GM20000 (cell line): Measurements from ENCODE around the gene SLC9C2.
"Not testable (repeated sequence)": the region's sequence is repeated elsewhere in the genome, so short reads cannot be mapped to it uniquely, and the experiment has no call there.

ENCODE experiments used
- DNase-seq: peaks from one replicate; pipeline ENCODE4 v3.0.0; 2012; ENCODE audit warnings: low spot score
- TF ChIP-seq, protein P1 (sequence below): IDR thresholded peaks from 2 replicates; pipeline ENCODE4 v1.5.1; 2012; ENCODE audit warnings: mild to moderate bottlenecking, control low read depth; ENCODE audit errors: extremely low read depth, missing control alignments

The SLC9C2 gene

DNA sequence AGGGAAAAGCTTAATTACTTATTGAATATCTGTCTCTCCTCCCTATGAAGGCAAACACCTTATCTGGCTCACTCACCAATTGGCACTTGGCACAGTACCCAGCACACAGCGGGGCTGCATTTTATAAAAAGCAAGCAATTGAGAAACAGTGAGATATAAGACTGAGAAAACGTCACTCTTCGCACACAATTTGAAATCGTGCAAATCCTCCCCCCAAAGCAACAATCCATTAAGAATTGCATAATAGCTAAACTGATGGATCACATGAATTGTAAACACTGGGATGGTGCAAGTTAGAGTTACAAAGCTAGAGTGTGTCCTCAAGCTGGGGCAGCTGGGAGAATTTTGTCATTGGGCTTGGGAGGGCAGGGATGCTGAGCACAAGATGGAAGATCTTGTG, 98.6 kb downstream of the SLC9C2 start:
- TF ChIP-seq, protein P1, sequence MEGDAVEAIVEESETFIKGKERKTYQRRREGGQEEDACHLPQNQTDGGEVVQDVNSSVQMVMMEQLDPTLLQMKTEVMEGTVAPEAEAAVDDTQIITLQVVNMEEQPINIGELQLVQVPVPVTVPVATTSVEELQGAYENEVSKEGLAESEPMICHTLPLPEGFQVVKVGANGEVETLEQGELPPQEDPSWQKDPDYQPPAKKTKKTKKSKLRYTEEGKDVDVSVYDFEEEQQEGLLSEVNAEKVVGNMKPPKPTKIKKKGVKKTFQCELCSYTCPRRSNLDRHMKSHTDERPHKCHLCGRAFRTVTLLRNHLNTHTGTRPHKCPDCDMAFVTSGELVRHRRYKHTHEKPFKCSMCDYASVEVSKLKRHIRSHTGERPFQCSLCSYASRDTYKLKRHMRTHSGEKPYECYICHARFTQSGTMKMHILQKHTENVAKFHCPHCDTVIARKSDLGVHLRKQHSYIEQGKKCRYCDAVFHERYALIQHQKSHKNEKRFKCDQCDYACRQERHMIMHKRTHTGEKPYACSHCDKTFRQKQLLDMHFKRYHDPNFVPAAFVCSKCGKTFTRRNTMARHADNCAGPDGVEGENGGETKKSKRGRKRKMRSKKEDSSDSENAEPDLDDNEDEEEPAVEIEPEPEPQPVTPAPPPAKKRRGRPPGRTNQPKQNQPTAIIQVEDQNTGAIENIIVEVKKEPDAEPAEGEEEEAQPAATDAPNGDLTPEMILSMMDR = no peak
- DNase-seq = no peak

DNA sequence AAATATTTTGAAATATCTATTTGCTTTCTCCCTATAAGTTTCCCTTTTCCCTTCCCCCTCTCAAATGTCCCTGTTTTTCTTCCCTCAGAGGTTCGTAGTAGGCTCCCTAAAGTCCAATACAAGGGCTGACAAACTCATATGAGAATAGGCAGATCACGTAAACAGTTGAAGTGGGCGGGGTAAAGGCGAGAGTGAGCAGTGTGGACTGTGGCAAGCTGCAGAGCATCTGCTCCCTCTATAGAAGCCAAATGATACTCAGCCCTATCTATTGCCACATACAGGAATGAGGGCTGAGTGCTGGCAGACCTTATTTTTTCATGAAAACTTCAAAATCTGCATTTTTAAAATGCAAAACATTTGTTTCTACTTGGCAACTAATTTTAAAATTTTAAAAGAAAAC, 99.5 kb downstream of the SLC9C2 start:
- TF ChIP-seq, protein P1 = no peak
- DNase-seq = no peak

DNA sequence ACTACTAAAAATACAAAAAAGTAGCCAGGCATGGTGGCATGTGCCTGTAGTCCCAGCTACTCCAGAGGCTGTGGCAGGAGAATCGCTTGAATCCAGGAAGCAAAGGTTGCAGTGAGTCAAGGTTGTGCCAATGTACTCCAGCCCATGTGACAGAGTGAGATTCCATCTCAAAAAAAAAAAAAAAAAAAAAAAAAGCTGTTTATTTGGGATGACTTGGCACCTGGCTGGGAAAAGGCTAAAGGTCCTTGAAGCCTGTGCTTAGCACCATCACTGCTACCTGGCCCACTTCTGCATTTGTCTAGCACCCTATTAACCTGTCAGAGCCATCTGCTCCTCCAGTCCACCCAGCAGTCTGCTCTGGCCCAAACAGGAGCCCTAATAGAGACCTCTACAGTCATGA, 100.8 kb downstream of the SLC9C2 start:
- TF ChIP-seq, protein P1 = no peak
- no peak for DNase-seq

DNA sequence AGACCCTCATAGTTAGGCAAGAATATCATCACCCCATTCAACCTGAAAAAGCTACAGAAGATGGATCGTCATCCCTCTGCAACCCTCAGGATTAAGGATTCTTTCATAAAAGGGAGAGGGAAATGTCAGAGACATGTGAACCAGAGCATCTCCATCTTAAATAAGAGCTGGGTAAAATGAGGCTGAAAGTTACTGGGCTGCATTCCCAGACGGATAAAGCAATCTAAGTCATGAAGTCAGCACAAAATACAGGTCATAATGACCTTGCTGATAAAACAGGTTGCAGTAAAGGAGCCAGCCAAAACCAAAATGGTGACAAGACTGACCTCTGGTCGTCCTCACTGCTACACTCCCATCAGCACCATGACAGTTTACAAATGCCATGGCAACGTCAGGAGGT, 103.1 kb downstream of the SLC9C2 start:
- TF ChIP-seq, protein P1 = no peak

DNA sequence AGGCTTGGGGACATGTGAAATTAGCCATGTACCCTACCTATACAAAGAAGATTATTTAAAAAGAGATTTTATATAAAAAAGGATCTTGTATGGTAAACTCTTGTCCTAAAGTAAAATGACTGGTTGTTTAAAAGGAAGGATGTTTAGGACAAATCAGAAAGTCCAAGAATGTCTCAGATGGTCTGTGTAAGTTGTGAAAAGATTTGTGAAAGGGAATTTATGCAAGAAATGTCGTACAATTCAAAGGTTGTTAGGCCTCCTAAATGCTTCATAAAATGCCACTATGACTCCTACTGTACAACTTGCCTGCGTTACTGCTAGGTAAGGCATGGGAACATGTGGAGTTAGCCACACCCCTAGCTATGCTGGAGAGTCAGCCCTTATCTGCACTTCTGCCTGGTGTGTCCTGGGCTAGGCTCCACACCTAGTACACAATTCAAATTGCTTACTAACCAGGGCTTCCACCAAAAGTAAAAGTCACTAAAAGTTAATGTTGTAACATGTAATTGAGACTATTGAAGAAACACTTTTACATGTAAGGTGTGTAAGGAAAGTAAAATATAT, 106.0 kb downstream of the SLC9C2 start:
- DNase-seq = no peak
- TF ChIP-seq, protein P1 = no peak

More for the DNA sequence above, 103.1 kb downstream of the SLC9C2 start:
- no peak for DNase-seq

DNA sequence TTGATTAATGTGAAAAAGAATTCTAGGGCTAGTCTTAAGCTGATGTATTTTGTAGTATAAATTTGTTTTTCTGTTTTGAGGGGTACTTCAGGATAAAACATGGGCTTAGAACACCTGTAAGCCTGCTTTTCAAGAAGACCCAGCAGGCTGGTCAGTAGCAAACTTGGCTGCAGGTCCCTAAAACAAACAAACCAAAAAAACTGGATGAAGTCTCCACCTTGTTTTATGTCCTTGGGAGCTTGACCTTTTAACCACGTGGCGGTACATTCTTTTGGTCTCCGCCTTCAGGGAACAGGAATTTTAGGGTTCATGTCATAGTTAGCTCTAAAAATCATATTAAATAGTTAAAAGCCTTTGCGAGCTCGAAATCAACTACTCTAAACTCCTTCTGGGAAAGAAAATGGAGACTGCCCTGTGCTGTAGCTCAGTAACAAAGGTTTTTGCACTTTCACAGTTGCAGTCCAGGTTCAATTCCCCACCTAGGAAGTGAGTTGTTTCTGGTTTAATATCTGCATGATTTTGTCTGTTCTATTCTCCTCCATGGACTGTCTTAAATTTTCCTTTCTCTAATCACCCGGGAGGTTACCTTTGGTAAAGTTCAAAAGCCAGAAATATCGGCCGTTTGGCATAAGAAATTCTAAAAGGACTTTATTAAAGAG, 107.1 kb downstream of the SLC9C2 start:
- TF ChIP-seq, protein P1 = no peak
- no peak for DNase-seq

DNA sequence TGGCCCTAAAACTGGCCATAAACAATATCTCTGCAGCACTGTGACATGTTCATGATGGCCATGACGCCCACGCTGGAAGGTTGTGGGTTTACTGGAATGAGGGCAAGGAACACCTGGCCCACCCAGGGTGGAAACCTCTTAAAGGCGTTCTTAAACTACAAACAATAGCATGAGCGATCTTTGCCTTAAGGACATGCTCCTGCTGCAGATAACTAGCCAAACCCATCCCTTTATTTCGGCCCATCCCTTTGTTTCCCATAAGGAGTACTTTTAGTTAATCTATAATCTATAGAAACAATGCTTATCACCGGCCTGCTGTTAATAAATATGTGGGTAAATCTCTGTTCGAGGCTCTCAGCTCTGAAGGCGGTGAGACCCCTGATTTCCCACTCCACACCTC, 109.7 kb downstream of the SLC9C2 start:
- DNase-seq = not testable (repeated sequence)

DNA sequence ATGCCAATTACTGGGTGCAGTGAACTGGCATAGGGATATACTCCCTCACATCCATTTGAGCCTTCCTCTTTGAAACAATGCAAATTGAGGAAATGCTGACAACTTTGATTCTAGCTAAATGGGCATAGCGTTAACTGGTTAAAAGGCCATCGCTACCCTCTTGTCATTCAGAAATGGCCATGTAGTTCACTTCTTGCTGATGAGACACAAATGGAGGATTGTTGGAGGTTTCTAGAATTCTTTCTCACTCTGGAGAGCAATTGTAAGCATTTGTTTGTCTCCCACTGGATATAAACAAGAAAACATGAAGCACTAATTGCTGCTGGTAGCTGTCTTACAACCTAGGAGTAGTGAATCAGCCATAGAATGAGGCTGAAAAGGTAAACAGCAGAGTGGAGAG, 111.4 kb downstream of the SLC9C2 start:
- TF ChIP-seq, protein P1 = no peak
- no peak for DNase-seq
